ENCODE results near the gene CTXN1. TPM values are rescaled to one million over a fixed set of nuclear protein-coding genes. Genes with fewer than 3 reads are reported as not detected.

The CTXN1 gene
- total RNA-seq, 2 experiments from 2014 or later, result 1.0 TPM; not detected in 1

GRCh38 chr19:7921967-7922835, 3.7 kb downstream of the CTXN1 start:
- no TSS peak for BruUV-seq (replicated peaks)
- Histone ChIP-seq H3K4me2 (ENCODE audit: low read length) (peak overlapping the region; percentile 76; the same call in 1 of the 2 replicates), H3K36me3 (ENCODE audit: insufficient read depth, low read length) (peaks cover 11% of the 10 kb centered on the region; the same call in 1 of the 2 replicates), H4K20me1 (ENCODE audit: insufficient read depth, low read length) (peaks cover 6% of the 10 kb centered on the region; the same call in 1 of the 2 replicates), H2AFZ (ENCODE audit: low read length) (no peak overlapping the region), H3K79me2 (ENCODE audit: insufficient read depth, low read depth, low read length) (no peaks in the 10 kb centered on the region), H3K9me2 (ENCODE audit: insufficient read depth, low read length) (no peaks in the 10 kb centered on the region), H3K4me1 (ENCODE audit: insufficient read depth, low read length, poor library complexity, severe bottlenecking) (peaks cover 20% of the 10 kb centered on the region), H3K27ac (ENCODE audit: low read depth, low read length, poor library complexity, severe bottlenecking) (no peak overlapping the region), H3K9me3 (ENCODE audit: low read length) (no peaks in the 10 kb centered on the region), H3K4me3 (ENCODE audit: low read depth, low read length, poor library complexity, severe bottlenecking) (no peak overlapping the region)
- intact Hi-C loops (cut with micrococcal nuclease; ENCODE audit: unreplicated experiment), result loop anchor here (2.0 kb wide), 3 partner anchors 21 to 69 kb away; partner anchors contain the start of gene TIMM44
- no peak for DNase-seq (ENCODE audit: low spot score)
- ChIA-PET POLR2A (interaction anchor here (2.2 kb wide), 1 partner anchor 21 kb away, joined by 12 read pairs; the partner anchor contains the start of gene TIMM44), CTCF (ENCODE audit: unreplicated experiment) (no interaction called here)
- no peak for TF ChIP-seq EZH2phosphoT487 (IDR thresholded peaks at IDR 0.05; ENCODE audit: borderline replicate concordance, low read depth, low read length)
- TF ChIP-seq CTCF (conservative IDR thresholded peaks at IDR 0.05; ENCODE audit: low read length), result no peak

DNA sequence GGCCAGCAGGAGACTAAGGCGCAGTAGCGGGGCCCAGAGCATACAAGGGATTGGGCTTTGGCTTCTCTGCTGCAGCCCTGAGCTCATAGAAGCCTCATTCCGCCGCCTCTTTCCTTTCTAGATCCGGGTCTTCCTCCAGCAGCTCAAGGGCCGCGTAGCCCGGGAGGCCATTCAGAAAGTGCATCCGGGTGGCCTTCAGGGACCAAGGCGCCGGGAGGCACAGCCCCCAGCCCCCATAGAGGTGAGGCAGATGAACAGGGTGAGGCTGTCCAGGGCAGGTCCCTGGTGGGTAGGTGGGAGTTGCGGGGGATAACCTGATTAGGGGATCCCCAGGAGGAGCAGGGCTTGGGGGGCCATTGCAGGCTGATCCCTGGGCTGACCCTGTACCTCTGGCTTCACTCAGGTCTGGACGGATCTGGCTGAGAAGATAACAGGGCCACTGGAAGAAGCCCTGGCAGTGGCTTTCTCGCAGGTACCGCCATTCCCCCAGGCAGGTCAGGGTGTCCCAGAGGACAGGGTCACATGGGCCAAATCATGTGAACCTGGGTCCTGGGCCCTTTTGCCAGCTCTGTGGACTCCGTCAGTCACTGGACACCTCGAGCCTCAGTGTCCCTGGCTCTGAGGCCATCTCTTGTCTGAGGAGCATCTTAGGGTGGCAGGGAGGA, 4.5 kb downstream of the CTXN1 start:
- H3K4me1 ChIP-seq (ENCODE audit: insufficient read depth, low read length, poor library complexity, severe bottlenecking), result peaks cover 19% of the 10 kb centered on the region
- ChIA-PET POLR2A (interaction anchor here (0.5 to 2.2 kb wide), 4 partner anchors 22 to 589 kb away, joined by 3 to 12 read pairs (median 4); partner anchors contain the start of gene TIMM44), CTCF (ENCODE audit: unreplicated experiment) (interaction anchor here (1.2 to 1.4 kb wide), 2 partner anchors 8 to 52 kb away, joined by 3 to 6 read pairs; no protein-coding TSS in a partner anchor)
- H3K27ac ChIP-seq (ENCODE audit: low read depth, low read length, poor library complexity, severe bottlenecking), result peak overlapping the region; percentile 31
- no peaks in the 10 kb centered on the region for H3K9me2 ChIP-seq (ENCODE audit: insufficient read depth, low read length)
- BruUV-seq (replicated peaks), result no TSS peak
- H2AFZ ChIP-seq (ENCODE audit: low read length), result no peak overlapping the region
- H3K36me3 ChIP-seq (ENCODE audit: insufficient read depth, low read length), result peaks cover 5% of the 10 kb centered on the region; the same call in 1 of the 2 replicates
- H3K9me3 ChIP-seq (ENCODE audit: low read length), result no peaks in the 10 kb centered on the region
- H4K20me1 ChIP-seq (ENCODE audit: insufficient read depth, low read length), result peaks cover 6% of the 10 kb centered on the region; the same call in 1 of the 2 replicates
- H3K79me2 ChIP-seq (ENCODE audit: insufficient read depth, low read depth, low read length), result no peaks in the 10 kb centered on the region
- intact Hi-C loops (cut with micrococcal nuclease; ENCODE audit: unreplicated experiment), result loop anchor here (2.0 kb wide), 3 partner anchors 21 to 69 kb away; partner anchors contain the start of gene TIMM44
- TF ChIP-seq EZH2phosphoT487 (IDR thresholded peaks at IDR 0.05; ENCODE audit: borderline replicate concordance, low read depth, low read length) (no peak), CTCF (conservative IDR thresholded peaks at IDR 0.05; ENCODE audit: low read length) (no peak)
- H3K4me2 ChIP-seq (ENCODE audit: low read length), result peak overlapping the region; percentile 76
- no peak for DNase-seq (ENCODE audit: low spot score)
- H3K4me3 ChIP-seq (ENCODE audit: low read depth, low read length, poor library complexity, severe bottlenecking), result peak overlapping the region; percentile 63

All from OCI-LY7 (cell line).